Neutrophil (primary cell): Measurements from ENCODE around the gene CCDC127.

Experiments used
- H3K27ac ChIP-seq: fragments of 200-600 bp; sonication (generic); 2 replicates; pipeline ENCODE4 v1.5.1; 2016; ENCODE audit warnings: mild to moderate bottlenecking, moderate library complexity
- H3K27me3 ChIP-seq: fragments of 200-600 bp; sonication (generic); 2 replicates; pipeline ENCODE4 v1.6.0; 2016; ENCODE audit warnings: mild to moderate bottlenecking
- H3K36me3 ChIP-seq: fragments of 200-600 bp; sonication (generic); 2 replicates; pipeline ENCODE4 v1.5.1; 2017
- H3K4me1 ChIP-seq, 2 experiments: fragments of 200-600 bp in 1 of 2; sonication (generic) in 1 of 2; 1 replicate in 1 of 2; 2 replicates in 1 of 2; pipeline versions ENCODE4 v1.5.1 to v1.6.1; 2013 to 2016; ENCODE audit warnings: low read depth in 1 of 2, low read length in 1 of 2, mild to moderate bottlenecking in 1 of 2, moderate library complexity in 1 of 2; ENCODE audit not compliant: control insufficient read depth in 1 of 2, insufficient read depth in 1 of 2
- H3K4me3 ChIP-seq, 2 experiments: fragments of 200-600 bp in 1 of 2; sonication (generic) in 1 of 2; 1 replicate in 1 of 2; 2 replicates in 1 of 2; pipeline ENCODE4 v1.5.1; 2013 to 2016; ENCODE audit warnings: low read depth in 1 of 2, low read length in 1 of 2, mild to moderate bottlenecking in 1 of 2, moderate library complexity in 1 of 2
- H3K9me3 ChIP-seq: fragments of 200-600 bp; sonication (generic); 2 replicates; pipeline ENCODE4 v1.5.1; 2016
- TF ChIP-seq, protein P1 (sequence below): fragments of 200-600 bp; sonication (generic); IDR thresholded peaks from 2 replicates; pipeline ENCODE4 v1.5.1; 2016; ENCODE audit warnings: antibody characterized with exemption

The CCDC127 gene

DNA sequence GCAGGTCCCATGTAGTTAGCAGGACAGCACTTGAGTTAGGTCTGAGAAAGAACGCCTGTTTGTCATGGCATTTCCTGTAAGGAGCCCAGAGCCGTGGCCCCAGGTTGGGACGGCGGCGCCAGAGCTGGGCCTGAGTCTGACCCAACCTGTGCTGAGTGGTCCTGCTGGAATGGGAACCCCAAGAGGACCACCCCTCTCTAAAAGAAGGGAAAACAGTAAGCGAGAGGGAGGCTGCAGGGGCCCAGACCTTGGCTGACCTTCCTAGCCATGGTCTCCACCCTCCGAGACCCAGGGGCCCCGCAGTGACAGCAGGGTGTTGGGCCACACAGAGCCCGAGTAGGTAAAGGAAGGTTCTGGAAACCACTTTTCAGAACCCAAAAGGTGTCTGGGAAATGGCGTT, 28.5 kb downstream of the CCDC127 start:
- Histone ChIP-seq H3K4me1 (peaks cover 0 to 6% of the 10 kb centered on the region in 2 experiments), H3K27me3 (peaks cover 56% of the 10 kb centered on the region), H3K9me3 (no peaks in the 10 kb centered on the region), H3K4me3 (no peak overlapping the region), H3K27ac (no peak overlapping the region), H3K36me3 (no peaks in the 10 kb centered on the region)
- TF ChIP-seq, protein P1, sequence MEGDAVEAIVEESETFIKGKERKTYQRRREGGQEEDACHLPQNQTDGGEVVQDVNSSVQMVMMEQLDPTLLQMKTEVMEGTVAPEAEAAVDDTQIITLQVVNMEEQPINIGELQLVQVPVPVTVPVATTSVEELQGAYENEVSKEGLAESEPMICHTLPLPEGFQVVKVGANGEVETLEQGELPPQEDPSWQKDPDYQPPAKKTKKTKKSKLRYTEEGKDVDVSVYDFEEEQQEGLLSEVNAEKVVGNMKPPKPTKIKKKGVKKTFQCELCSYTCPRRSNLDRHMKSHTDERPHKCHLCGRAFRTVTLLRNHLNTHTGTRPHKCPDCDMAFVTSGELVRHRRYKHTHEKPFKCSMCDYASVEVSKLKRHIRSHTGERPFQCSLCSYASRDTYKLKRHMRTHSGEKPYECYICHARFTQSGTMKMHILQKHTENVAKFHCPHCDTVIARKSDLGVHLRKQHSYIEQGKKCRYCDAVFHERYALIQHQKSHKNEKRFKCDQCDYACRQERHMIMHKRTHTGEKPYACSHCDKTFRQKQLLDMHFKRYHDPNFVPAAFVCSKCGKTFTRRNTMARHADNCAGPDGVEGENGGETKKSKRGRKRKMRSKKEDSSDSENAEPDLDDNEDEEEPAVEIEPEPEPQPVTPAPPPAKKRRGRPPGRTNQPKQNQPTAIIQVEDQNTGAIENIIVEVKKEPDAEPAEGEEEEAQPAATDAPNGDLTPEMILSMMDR = no peak

DNA sequence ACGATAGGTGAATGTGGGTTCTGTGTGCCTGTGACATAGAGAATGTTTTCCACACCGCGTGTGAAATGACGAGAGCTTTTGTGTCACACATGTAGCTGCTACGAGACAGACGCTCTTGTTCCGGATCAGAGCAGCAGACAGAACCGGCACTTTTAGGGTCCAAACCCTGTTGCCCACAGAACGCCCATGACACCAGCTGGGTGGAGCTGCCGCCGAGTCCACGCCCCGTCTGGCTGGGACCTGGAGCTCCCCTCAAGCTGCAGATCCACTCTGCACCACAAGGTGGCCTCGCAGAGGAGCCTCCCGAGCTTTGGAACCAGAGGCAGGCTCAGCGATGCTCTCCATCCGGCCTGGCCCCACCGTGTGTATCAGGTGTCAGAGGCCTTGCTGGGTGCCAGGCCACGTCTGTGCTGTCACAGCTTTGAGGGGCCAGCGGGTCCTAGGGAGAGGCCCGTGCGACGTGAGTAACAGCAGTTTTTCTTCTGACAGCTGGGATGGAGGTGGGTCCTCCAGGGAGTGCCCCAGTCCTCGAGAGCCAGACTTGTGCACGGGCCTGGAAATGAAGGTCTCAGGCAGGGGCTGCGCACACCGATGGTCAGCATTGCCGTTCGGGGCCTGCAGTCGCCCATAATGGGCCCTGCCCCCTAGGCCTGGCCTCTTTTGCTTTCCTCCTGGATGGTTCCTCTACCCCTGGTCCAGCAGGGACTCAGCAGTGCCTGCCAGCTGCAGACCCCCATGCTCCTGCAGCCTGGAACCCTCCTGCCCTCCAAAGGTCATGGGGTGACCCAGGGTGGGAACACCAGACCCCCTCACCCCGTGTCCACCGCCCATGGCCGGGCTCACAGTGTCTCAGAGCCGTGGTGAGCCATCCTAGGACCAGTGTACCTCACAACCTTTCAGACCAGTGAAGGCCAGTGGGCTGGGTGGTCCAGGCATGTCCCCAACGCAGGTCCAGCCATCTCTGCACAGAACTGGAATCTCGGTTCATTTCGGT, 29.2 kb downstream of the CCDC127 start:
- TF ChIP-seq, protein P1 = peak; percentile 71
- no peak overlapping the region for H3K27ac ChIP-seq
- H3K4me1 ChIP-seq = peaks cover 0 to 6% of the 10 kb centered on the region in 2 experiments
- H3K36me3 ChIP-seq = no peaks in the 10 kb centered on the region
- H3K4me3 ChIP-seq = no peak overlapping the region
- H3K9me3 ChIP-seq = no peaks in the 10 kb centered on the region
- H3K27me3 ChIP-seq = peaks cover 56% of the 10 kb centered on the region

DNA sequence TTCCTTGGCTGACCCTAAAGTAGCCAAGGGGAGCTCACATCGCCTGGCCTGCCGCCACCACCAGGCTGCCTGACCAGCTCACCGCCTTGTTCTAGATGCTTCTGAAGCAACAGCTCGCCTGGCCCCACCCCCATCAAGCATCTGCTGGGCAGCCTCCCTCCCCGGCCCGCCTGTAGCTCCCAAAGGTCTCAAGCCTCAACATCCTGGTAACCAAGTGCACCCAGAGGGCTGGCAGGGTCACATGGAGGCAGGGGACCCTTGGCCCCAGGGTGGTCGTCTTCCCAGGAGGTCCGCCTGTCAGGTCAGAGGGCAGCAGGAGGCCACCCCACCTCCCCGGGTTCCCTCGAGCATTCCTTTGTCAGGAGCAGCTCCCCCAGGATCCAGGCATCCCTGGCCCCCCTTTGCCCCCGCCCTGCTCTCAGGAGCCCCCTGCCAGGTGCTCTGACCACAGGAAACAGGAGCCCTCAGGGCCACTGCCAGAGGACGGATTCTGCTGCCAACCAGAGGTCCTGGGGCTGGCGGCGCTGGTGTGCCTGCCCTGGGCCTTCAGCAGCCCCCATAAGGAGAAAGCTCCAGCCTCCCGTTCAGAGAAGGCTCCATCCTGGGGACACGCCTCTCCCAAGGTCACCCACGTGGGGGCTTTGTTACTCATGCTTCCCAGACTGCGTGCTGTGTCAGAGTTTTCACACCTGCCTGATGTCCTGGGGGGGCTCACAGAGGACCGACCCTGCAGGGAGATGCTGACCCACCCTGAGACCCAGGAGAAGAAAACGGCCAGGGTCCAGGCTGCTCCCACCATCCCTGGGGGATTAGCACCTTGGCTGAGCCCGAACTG, 30.1 kb downstream of the CCDC127 start:
- Histone ChIP-seq H3K4me3 (no peak overlapping the region), H3K27me3 (peaks cover 51% of the 10 kb centered on the region)

DNA sequence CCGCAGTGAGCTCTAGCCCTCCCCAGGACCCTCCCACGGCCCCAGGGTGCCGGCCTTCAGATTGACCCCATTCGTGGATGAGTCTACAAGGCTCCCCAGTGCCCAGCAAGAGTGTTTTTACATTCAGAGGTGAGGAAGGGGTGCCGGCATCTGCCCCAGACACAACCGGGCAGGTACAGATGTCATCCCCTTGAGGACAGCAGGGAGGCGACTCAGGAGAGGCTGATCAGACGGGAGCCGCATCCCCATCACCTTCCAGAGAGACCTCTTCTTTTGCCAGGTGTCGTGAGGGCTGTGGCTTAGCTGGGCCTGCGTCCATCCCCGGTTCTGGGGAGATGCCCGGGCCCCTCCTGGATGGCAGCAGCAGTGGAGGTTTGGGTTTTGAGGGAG, 30.9 kb downstream of the CCDC127 start:
- Histone ChIP-seq H3K27me3 (peaks cover 43% of the 10 kb centered on the region), H3K27ac (no peak overlapping the region)

More for the DNA sequence above, 30.1 kb downstream of the CCDC127 start:
- Histone ChIP-seq H3K27ac (no peak overlapping the region), H3K36me3 (no peaks in the 10 kb centered on the region), H3K4me1 (peaks cover 0 to 6% of the 10 kb centered on the region in 2 experiments), H3K9me3 (no peaks in the 10 kb centered on the region)
- TF ChIP-seq, protein P1 = no peak

More for the DNA sequence above, 30.9 kb downstream of the CCDC127 start:
- Histone ChIP-seq H3K36me3 (no peaks in the 10 kb centered on the region), H3K4me1 (peaks cover 0 to 6% of the 10 kb centered on the region in 2 experiments), H3K9me3 (no peaks in the 10 kb centered on the region), H3K4me3 (no peak overlapping the region)
- TF ChIP-seq, protein P1 = no peak
